HL-60 (cell line): ENCODE results near the gene ANKRD22.

Experiments
- CTCF ChIP-seq: IDR thresholded peaks from one replicate; pipeline ENCODE4 v1.5.1; 2011; ENCODE audit warnings: low read length, control low read depth, inconsistent platforms; ENCODE audit not compliant: insufficient read depth
- GABPA ChIP-seq: IDR thresholded peaks from 2 replicates; pipeline ENCODE4 v1.6.1; 2012; ENCODE audit warnings: low read depth
- POLR2AphosphoS5 ChIP-seq: IDR thresholded peaks from 2 replicates; pipeline ENCODE4 v1.6.1; 2012; ENCODE audit warnings: low read depth
- REST ChIP-seq: IDR thresholded peaks from 2 replicates; pipeline ENCODE4 v1.6.1; 2012; ENCODE audit warnings: low read depth; ENCODE audit not compliant: insufficient replicate concordance
- SPI1 ChIP-seq: IDR thresholded peaks from 2 replicates; pipeline ENCODE4 v1.6.1; 2012; ENCODE audit warnings: low read depth, mild to moderate bottlenecking, borderline replicate concordance

- TF ChIP-seq SPI1, result no peak
- TF ChIP-seq CTCF, result no peak
- TF ChIP-seq REST, result no peak
- no peak for TF ChIP-seq POLR2AphosphoS5
- no peak for TF ChIP-seq GABPA
Observed at GRCh38 chr10:88832376-88832775, 19.3 kb downstream of the ANKRD22 start.
